ENCODE measurements around the gene GLIS2.
A peak's percentile ranks its signal among the peaks of the same experiment; 100 is the strongest.

The GLIS2 gene

GRCh38 chr16:4347765-4348509 lies 32.1 kb downstream of the GLIS2 start:
- no peak for DNase-seq

- DNase-seq = no peak
These were observed 33.5 kb downstream of the GLIS2 start for GRCh38 chr16:4349332-4349731.

- DNase-seq = no peak
These were observed 34.5 kb downstream of the GLIS2 start for GRCh38 chr16:4350365-4350786.

- peak; percentile 34 to 95 (median 90) for DNase-seq
These were observed 35.2 kb downstream of the GLIS2 start, which contains the start of gene PAM16 for GRCh38 chr16:4350787-4351659. Gene PAM16, minus strand, starts transcription at chr16:4351321. Its CDS starts 87 bp downstream, at chr16:4351234.

- DNase-seq = no peak
These were observed 36.0 kb downstream of the GLIS2 start for GRCh38 chr16:4351880-4352279.

GRCh38 chr16:4352843-4353242 lies 37.0 kb downstream of the GLIS2 start:
- DNase-seq = no peak

- no peak for DNase-seq
These were observed 37.8 kb downstream of the GLIS2 start for GRCh38 chr16:4353675-4354074.

GRCh38 chr16:4354512-4355409 lies 38.9 kb downstream of the GLIS2 start:
- no peak for DNase-seq

GRCh38 chr16:4356820-4357219 lies 41.0 kb downstream of the GLIS2 start:
- no peak for DNase-seq

GRCh38 chr16:4358236-4358635 lies 42.4 kb downstream of the GLIS2 start:
- no peak for DNase-seq

GRCh38 chr16:4358831-4359561 lies 43.1 kb downstream of the GLIS2 start:
- DNase-seq = peak in 31 of 58 donors; percentile 6 to 71 (median 27)

- DNase-seq = no peak
These were observed 44.0 kb downstream of the GLIS2 start for GRCh38 chr16:4359914-4360313.

GRCh38 chr16:4360538-4361021 lies 44.7 kb downstream of the GLIS2 start:
- DNase-seq = no peak

GRCh38 chr16:4361033-4361943 lies 45.4 kb downstream of the GLIS2 start:
- no peak for DNase-seq

- no peak for DNase-seq
These were observed 46.1 kb downstream of the GLIS2 start for GRCh38 chr16:4361944-4362311.

GRCh38 chr16:4362476-4363135 lies 46.7 kb downstream of the GLIS2 start:
- DNase-seq = peak in 16 of 58 donors; percentile 10 to 69 (median 30)

- DNase-seq = no peak
These were observed 48.5 kb downstream of the GLIS2 start for GRCh38 chr16:4364196-4365013.

- DNase-seq = no peak
These were observed 49.1 kb downstream of the GLIS2 start for GRCh38 chr16:4365014-4365406.
